ENCODE data around the gene SLK. TPM values are rescaled to one million over a fixed set of nuclear protein-coding genes. Genes with fewer than 3 reads are reported as not detected.

SLK gene
- total RNA-seq, 2 experiments from 2014 or later: 20.5 to 20.8 TPM

DNA sequence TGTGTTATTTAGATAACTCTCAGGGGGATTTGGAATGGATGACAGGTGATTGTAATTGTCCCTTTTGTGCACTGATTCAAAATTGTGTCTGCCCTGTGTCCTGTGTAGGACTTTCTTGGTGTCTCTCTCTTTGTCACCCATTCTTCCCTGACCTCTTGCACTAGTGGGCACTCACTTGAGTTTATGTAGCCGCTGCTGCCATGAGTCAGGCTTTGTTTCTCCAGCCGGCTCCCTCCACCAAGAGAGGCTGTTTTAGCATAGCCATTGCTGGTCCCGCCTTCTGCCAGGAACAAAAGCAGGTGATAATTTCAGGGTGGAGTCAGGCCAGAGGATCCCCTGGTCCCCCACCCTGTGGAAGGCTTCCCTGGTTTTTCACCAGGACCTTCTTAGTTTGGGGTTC lies 110.3 kb downstream of the SLK start:
- Mint-ChIP-seq H3K9me3 (no peaks in the 10 kb centered on the region), H3K27ac (no peak overlapping the region), H3K27me3 (no peaks in the 10 kb centered on the region), H3K4me3 (no peak overlapping the region), H3K4me1 (ENCODE audit: low read depth) (no peaks in the 10 kb centered on the region), H3K36me3 (ENCODE audit: low read depth) (no peaks in the 10 kb centered on the region)
- ChIA-PET POLR2A (no interaction called here), CTCF (interaction anchor here (1.2 kb wide), 1 partner anchor 10 kb away, joined by 3 read pairs; no protein-coding TSS in a partner anchor)
- Histone ChIP-seq H3K9me3 (ENCODE audit: control insufficient read depth in 1 of 2, insufficient read depth in 1 of 2, low read length in 2 of 2) (no peaks in the 10 kb centered on the region), H3K36me3 (ENCODE audit: insufficient read depth, low read length) (no peaks in the 10 kb centered on the region), H3K27ac (ENCODE audit: low read depth in 1 of 2, low read length in 2 of 2) (no peak overlapping the region), H3K4me1 (ENCODE audit: insufficient read depth, low read length) (peaks cover 2% of the 10 kb centered on the region), H3K27me3 (ENCODE audit: control insufficient read depth in 1 of 2, insufficient read depth in 2 of 2, low read length in 2 of 2) (no peaks in the 10 kb centered on the region), H3K4me3 (ENCODE audit: low read length) (no peak overlapping the region)
- ATAC-seq (ENCODE audit: poor library complexity) (no peak), DNase-seq (no peak)
- intact Hi-C loops (cut with DNase I, micrococcal nuclease): no loop called here
- no peak for TF ChIP-seq CTCF (IDR thresholded peaks at IDR 0.05)

- Histone ChIP-seq H3K27me3 (ENCODE audit: control insufficient read depth in 1 of 2, insufficient read depth in 2 of 2, low read length in 2 of 2) (no peaks in the 10 kb centered on the region), H3K4me3 (ENCODE audit: low read length) (no peak overlapping the region), H3K36me3 (ENCODE audit: insufficient read depth, low read length) (no peaks in the 10 kb centered on the region), H3K4me1 (ENCODE audit: insufficient read depth, low read length) (no peaks in the 10 kb centered on the region), H3K27ac (ENCODE audit: low read depth in 1 of 2, low read length in 2 of 2) (no peak overlapping the region), H3K9me3 (ENCODE audit: control insufficient read depth in 1 of 2, insufficient read depth in 1 of 2, low read length in 2 of 2) (no peaks in the 10 kb centered on the region)
- ATAC-seq (ENCODE audit: poor library complexity) (no peak), DNase-seq (no peak)
- Mint-ChIP-seq H3K27me3 (no peaks in the 10 kb centered on the region), H3K9me3 (no peaks in the 10 kb centered on the region), H3K36me3 (ENCODE audit: low read depth) (no peaks in the 10 kb centered on the region), H3K27ac (no peak overlapping the region), H3K4me3 (no peak overlapping the region), H3K4me1 (ENCODE audit: low read depth) (no peaks in the 10 kb centered on the region)
- ChIA-PET CTCF (interaction anchor here (1.2 kb wide), 1 partner anchor 9 kb away, joined by 3 read pairs; no protein-coding TSS in a partner anchor), POLR2A (no interaction called here)
- no peak for TF ChIP-seq CTCF (IDR thresholded peaks at IDR 0.05)
- intact Hi-C loops (cut with DNase I, micrococcal nuclease): no loop called here
Measured at GRCh38 chr10:104077663-104078151, 110.8 kb downstream of the SLK start.

Small RNA genes lying within 50 kb of the gene (microRNA-seq; reads per million reads assigned to microRNA genes)
- gene MIR936 (ENCODE audit: borderline microRNAs expressed, borderline replicate concordance): not detected

Other genes with a start within 250 kb of the SLK start
- gene SH3PXD2A, start 111.6 kb upstream of the SLK start, total RNA-seq: 1 to 10 TPM; 6.9 to 7.0 TPM
- gene STN1, start 49.0 kb upstream of the SLK start, total RNA-seq: 10 to 100 TPM; 13.0 to 13.4 TPM
- gene COL17A1, start 118.7 kb downstream of the SLK start, total RNA-seq: not detected
- 1 to 10 TPM; 7.2 to 7.7 TPM for gene SFR1, start 155.0 kb downstream of the SLK start, total RNA-seq